ENCODE data around the gene ERC1. TPM values are rescaled to one million over a fixed set of nuclear protein-coding genes. Genes with fewer than 3 reads are reported as not detected.

ERC1 gene
- total RNA-seq, 2 experiments from 2014 or later: 40.1 to 49.6 TPM

DNA sequence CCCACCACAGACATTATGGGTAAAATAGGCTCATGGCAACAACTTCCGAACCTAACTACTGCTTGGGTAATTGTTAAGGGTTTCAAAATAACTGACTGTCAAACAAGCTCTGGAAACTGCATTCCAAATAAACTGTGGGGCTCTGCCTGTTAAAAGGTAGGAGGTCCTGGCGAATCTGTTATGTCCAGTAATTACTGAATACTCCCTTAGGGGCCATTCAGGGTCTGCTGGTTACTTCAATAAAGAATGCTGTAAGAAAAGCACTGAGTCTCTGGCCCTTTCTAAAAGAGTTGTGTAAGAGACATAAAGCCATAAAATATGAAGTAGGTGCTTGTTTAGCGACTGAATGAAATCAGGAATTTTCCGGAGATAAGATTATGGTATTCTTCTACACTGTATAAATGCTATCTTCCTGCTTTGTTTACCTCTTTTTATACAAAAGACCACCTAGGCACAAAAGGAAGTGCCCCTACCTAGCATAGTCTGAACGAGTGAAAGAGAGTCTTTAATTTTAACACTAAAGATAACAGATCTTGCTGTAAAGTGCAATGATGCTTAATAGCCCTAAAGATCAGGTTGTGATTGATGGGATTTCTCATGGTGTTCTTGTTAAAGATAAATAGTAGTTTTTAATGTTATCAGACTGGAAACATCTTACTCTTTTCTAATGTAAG lies 475.6 kb downstream of the ERC1 start:
- Histone ChIP-seq H3K36me3 (ENCODE audit: insufficient read depth, low read length) (peaks cover 4% of the 10 kb centered on the region), H3K9me3 (ENCODE audit: control insufficient read depth in 1 of 2, insufficient read depth in 1 of 2, low read length in 2 of 2) (no peaks in the 10 kb centered on the region), H3K27ac (ENCODE audit: low read depth in 1 of 2, low read length in 2 of 2) (no peak overlapping the region), H3K4me1 (ENCODE audit: insufficient read depth, low read length) (no peaks in the 10 kb centered on the region), H3K27me3 (ENCODE audit: control insufficient read depth in 1 of 2, insufficient read depth in 2 of 2, low read length in 2 of 2) (no peaks in the 10 kb centered on the region), H3K4me3 (ENCODE audit: low read length) (no peak overlapping the region)
- Mint-ChIP-seq H3K4me1 (ENCODE audit: low read depth) (peaks cover 7% of the 10 kb centered on the region), H3K36me3 (ENCODE audit: low read depth) (peaks cover 26% of the 10 kb centered on the region), H3K27ac (no peak overlapping the region), H3K9me3 (no peaks in the 10 kb centered on the region), H3K27me3 (no peaks in the 10 kb centered on the region), H3K4me3 (no peak overlapping the region)
- POLR2A ChIA-PET: no interaction called here
- TF ChIP-seq, protein P1, sequence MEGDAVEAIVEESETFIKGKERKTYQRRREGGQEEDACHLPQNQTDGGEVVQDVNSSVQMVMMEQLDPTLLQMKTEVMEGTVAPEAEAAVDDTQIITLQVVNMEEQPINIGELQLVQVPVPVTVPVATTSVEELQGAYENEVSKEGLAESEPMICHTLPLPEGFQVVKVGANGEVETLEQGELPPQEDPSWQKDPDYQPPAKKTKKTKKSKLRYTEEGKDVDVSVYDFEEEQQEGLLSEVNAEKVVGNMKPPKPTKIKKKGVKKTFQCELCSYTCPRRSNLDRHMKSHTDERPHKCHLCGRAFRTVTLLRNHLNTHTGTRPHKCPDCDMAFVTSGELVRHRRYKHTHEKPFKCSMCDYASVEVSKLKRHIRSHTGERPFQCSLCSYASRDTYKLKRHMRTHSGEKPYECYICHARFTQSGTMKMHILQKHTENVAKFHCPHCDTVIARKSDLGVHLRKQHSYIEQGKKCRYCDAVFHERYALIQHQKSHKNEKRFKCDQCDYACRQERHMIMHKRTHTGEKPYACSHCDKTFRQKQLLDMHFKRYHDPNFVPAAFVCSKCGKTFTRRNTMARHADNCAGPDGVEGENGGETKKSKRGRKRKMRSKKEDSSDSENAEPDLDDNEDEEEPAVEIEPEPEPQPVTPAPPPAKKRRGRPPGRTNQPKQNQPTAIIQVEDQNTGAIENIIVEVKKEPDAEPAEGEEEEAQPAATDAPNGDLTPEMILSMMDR (IDR thresholded peaks at IDR 0.05): no peak
- CTCF ChIA-PET: no interaction called here
- ATAC-seq (ENCODE audit: poor library complexity) (no peak), DNase-seq (no peak)
- intact Hi-C loops (cut with DNase I, micrococcal nuclease): no loop called here

DNA sequence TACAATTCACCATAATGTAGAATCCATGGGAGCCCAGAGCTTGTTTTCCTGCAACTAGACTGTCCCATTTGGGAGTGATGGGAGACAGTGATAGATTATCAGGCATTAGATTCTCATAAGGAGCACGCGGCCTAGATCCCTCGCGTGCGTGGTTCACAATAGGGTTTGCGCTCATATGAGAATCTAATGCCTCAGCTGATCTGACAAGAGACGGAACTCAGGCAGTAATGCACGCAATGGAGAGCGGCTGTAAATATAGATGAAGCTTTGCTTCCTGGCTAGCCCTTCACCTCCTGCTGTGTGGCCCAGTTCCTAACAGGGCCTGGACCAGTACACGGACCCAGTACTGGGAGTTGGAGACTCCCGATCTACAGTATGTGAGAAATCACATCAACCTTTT lies 476.7 kb downstream of the ERC1 start:
- CTCF ChIA-PET: no interaction called here
- peaks cover 22% of the 10 kb centered on the region for H3K36me3 Mint-ChIP-seq (ENCODE audit: low read depth)
- peaks cover 17% of the 10 kb centered on the region for H3K4me1 Mint-ChIP-seq (ENCODE audit: low read depth)
- Histone ChIP-seq H3K9me3 (ENCODE audit: control insufficient read depth in 1 of 2, insufficient read depth in 1 of 2, low read length in 2 of 2) (no peaks in the 10 kb centered on the region), H3K4me1 (ENCODE audit: insufficient read depth, low read length) (peaks cover 6% of the 10 kb centered on the region), H3K27me3 (ENCODE audit: control insufficient read depth in 1 of 2, insufficient read depth in 2 of 2, low read length in 2 of 2) (no peaks in the 10 kb centered on the region), H3K4me3 (ENCODE audit: low read length) (no peak overlapping the region), H3K36me3 (ENCODE audit: insufficient read depth, low read length) (peaks cover 4% of the 10 kb centered on the region), H3K27ac (ENCODE audit: low read depth in 1 of 2, low read length in 2 of 2) (no peak overlapping the region)
- ATAC-seq (ENCODE audit: poor library complexity): no peak
- POLR2A ChIA-PET: interaction anchor here (0.6 kb wide), 1 partner anchor 185 kb away, joined by 3 read pairs; no protein-coding TSS in a partner anchor
- H3K9me3 Mint-ChIP-seq: no peaks in the 10 kb centered on the region
- H3K4me3 Mint-ChIP-seq: no peak overlapping the region
- no peak overlapping the region for H3K27ac Mint-ChIP-seq
- H3K27me3 Mint-ChIP-seq: no peaks in the 10 kb centered on the region
- DNase-seq: no peak
- TF ChIP-seq, protein P1 (IDR thresholded peaks at IDR 0.05): no peak
- intact Hi-C loops (cut with DNase I, micrococcal nuclease): no loop called here

DNA sequence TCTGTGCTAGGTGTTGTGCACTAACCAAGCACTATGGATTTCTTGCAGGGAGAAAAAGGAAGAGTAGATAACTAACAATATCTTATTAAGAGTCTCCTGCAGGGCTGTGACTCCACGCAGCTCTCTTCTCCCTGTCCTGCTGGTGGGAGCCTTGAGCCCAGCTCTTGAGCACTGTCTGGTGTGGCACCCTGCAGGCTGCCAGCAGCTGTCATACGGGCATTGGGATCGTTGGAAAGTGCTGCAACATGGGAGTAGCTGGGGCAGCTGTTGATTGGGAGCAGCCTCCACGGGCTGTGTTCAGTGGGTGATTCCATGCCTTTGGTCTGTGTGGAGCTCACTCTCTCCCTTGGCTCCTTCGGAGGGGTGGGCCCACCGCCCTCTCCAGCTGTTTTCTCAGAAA lies 478.0 kb downstream of the ERC1 start:
- Histone ChIP-seq H3K27ac (ENCODE audit: low read depth in 1 of 2, low read length in 2 of 2) (no peak overlapping the region), H3K36me3 (ENCODE audit: insufficient read depth, low read length) (peaks cover 4% of the 10 kb centered on the region), H3K27me3 (ENCODE audit: control insufficient read depth in 1 of 2, insufficient read depth in 2 of 2, low read length in 2 of 2) (no peaks in the 10 kb centered on the region), H3K4me1 (ENCODE audit: insufficient read depth, low read length) (peaks cover 20% of the 10 kb centered on the region), H3K4me3 (ENCODE audit: low read length) (no peak overlapping the region), H3K9me3 (ENCODE audit: control insufficient read depth in 1 of 2, insufficient read depth in 1 of 2, low read length in 2 of 2) (no peaks in the 10 kb centered on the region)
- Mint-ChIP-seq H3K9me3 (no peaks in the 10 kb centered on the region), H3K4me1 (ENCODE audit: low read depth) (peaks cover 19% of the 10 kb centered on the region), H3K4me3 (no peak overlapping the region), H3K27ac (no peak overlapping the region), H3K27me3 (no peaks in the 10 kb centered on the region), H3K36me3 (ENCODE audit: low read depth) (peaks cover 15% of the 10 kb centered on the region)
- POLR2A ChIA-PET: interaction anchor here (1.3 kb wide), 1 partner anchor 19 kb away, joined by 4 read pairs; no protein-coding TSS in a partner anchor
- intact Hi-C loops (cut with DNase I, micrococcal nuclease): no loop called here
- TF ChIP-seq, protein P1 (IDR thresholded peaks at IDR 0.05): no peak
- ATAC-seq (ENCODE audit: poor library complexity) (no peak), DNase-seq (no peak)
- CTCF ChIA-PET: no interaction called here
